Measurements from ENCODE around the gene ZDHHC11B. TPM values are rescaled to one million over a fixed set of nuclear protein-coding genes. Genes with fewer than 3 reads are reported as not detected.
"Not testable (repeated sequence)": the region's sequence is repeated elsewhere in the genome, so short reads cannot be mapped to it uniquely, and the experiment has no call there.

Gene ZDHHC11B
- total RNA-seq, 1 experiment from 2014 or later = not detected

DNA sequence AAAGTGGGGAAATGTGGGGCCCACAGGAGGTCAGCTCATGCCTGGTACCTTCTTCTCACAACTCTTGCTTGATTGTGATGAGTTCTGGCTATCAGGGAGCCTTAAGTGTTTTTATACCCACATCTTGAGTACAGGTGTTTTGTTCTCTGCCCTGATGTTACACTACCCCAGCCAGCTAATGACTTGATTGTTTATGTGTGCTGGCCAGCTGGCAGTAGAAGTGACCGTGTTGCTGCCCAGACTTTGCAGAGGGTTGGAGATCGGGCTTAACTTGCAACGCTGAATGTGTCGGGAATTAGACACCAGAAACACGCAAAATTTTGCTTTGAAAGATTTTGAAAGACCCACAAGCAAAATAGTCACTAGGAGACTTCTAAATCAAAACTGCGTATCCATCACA is 16.9 kb upstream of the ZDHHC11B start:
- Mint-ChIP-seq H3K9me3 (ENCODE audit: unreplicated experiment) (peaks cover 13% of the 10 kb centered on the region), H3K4me3 (ENCODE audit: unreplicated experiment) (no peak overlapping the region), H3K36me3 (ENCODE audit: insufficient read depth, unreplicated experiment) (no peaks in the 10 kb centered on the region), H3K4me1 (ENCODE audit: insufficient read depth, unreplicated experiment) (no peaks in the 10 kb centered on the region), H3K27me3 (ENCODE audit: insufficient read depth, unreplicated experiment) (peaks cover 73% of the 10 kb centered on the region), H3K27ac (ENCODE audit: low read depth, unreplicated experiment) (no peak overlapping the region)
- no peak for DNase-seq (ENCODE audit: unreplicated experiment)
- POLR2A ChIA-PET = no interaction called here
- no TSS peak for BruUV-seq (replicated peaks)
- TF ChIP-seq, protein P1, sequence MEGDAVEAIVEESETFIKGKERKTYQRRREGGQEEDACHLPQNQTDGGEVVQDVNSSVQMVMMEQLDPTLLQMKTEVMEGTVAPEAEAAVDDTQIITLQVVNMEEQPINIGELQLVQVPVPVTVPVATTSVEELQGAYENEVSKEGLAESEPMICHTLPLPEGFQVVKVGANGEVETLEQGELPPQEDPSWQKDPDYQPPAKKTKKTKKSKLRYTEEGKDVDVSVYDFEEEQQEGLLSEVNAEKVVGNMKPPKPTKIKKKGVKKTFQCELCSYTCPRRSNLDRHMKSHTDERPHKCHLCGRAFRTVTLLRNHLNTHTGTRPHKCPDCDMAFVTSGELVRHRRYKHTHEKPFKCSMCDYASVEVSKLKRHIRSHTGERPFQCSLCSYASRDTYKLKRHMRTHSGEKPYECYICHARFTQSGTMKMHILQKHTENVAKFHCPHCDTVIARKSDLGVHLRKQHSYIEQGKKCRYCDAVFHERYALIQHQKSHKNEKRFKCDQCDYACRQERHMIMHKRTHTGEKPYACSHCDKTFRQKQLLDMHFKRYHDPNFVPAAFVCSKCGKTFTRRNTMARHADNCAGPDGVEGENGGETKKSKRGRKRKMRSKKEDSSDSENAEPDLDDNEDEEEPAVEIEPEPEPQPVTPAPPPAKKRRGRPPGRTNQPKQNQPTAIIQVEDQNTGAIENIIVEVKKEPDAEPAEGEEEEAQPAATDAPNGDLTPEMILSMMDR (IDR thresholded peaks at IDR 0.05; ENCODE audit: unreplicated experiment) = no peak
- intact Hi-C loops (cut with micrococcal nuclease) = no loop called here
- CTCF ChIA-PET = no interaction called here

DNA sequence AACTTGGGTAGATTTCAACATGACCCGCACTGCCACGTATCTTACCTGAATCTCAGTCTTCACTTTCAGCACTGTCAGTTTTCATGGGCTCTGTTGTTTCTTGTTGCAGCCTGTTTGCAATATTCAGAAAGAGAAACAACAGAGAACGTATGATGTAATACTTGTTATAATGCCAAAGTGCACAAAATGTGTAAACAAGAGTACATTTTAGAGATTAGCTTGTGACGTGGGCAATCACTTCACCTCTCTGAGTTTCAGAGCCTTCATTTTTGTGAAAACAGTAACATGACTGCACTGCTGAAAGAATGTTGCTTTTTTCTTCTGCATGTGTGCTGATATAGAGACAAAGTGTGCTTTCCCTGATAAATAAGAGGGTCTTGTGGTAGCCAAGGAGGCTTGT is 16.5 kb upstream of the ZDHHC11B start:
- H3K4me1 Mint-ChIP-seq (ENCODE audit: insufficient read depth, unreplicated experiment); CTCF ChIA-PET; H3K4me3 Mint-ChIP-seq (ENCODE audit: unreplicated experiment); DNase-seq (ENCODE audit: unreplicated experiment); BruUV-seq (replicated peaks); H3K27ac Mint-ChIP-seq (ENCODE audit: low read depth, unreplicated experiment); intact Hi-C loops (cut with micrococcal nuclease); H3K36me3 Mint-ChIP-seq (ENCODE audit: insufficient read depth, unreplicated experiment); POLR2A ChIA-PET: not testable (repeated sequence)
- Mint-ChIP-seq H3K9me3 (ENCODE audit: unreplicated experiment) (peaks cover 13% of the 10 kb centered on the region), H3K27me3 (ENCODE audit: insufficient read depth, unreplicated experiment) (peaks cover 72% of the 10 kb centered on the region)

DNA sequence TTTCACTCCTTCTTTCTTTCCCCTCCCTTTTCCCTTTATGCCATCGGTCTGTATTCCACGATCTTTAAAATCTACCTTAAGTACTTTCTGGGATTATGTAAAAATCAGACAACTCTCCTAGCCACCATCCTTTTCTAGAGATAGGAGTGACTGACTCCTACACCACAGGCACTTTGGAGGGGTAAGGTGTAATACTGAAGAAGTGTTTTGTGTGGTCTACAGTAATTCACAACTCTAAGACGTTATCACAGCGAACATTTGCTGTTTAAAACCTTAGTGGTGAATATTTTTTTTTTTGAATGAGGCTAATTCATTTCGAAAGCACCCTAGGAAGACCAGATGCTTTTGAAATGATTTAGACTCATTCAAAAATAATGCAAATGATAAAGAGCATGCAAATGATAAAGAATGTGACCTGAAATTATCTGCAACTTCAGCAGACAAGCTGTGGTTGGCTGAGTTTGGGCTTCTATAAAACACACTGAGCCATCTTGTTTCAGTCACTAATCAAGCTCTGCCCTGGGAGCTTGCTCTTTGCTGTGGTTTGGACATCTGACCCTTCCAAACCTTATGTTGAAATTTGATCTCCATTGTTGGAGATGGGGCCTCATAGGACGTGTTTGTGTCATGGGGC is 14.1 kb upstream of the ZDHHC11B start:
- H3K4me3 Mint-ChIP-seq (ENCODE audit: unreplicated experiment); intact Hi-C loops (cut with micrococcal nuclease); H3K27ac Mint-ChIP-seq (ENCODE audit: low read depth, unreplicated experiment); BruUV-seq (replicated peaks); POLR2A ChIA-PET; H3K4me1 Mint-ChIP-seq (ENCODE audit: insufficient read depth, unreplicated experiment); CTCF ChIA-PET; H3K36me3 Mint-ChIP-seq (ENCODE audit: insufficient read depth, unreplicated experiment); DNase-seq (ENCODE audit: unreplicated experiment): not testable (repeated sequence)
- Mint-ChIP-seq H3K9me3 (ENCODE audit: unreplicated experiment) (peaks cover 11% of the 10 kb centered on the region), H3K27me3 (ENCODE audit: insufficient read depth, unreplicated experiment) (peaks cover 67% of the 10 kb centered on the region)

DNA sequence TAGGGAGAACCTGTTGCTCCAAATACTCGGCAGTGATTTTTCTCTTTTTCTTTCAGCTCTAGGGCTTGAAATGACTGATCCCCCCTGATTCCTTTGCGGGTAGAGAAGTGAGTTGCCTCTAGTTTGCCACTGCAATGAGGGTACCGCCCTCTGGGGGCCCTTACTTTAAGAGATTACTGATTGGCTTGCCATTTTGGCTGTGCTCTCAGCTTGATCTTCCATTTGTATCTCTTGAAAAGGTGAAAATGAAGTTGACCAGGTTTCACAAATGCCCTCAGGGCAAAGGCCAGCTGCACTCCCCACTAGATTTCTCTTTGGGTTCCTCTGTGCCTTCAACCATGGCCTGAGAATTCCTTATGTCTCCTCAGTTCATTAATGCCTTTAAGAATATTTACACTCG is 13.5 kb upstream of the ZDHHC11B start:
- CTCF ChIA-PET; intact Hi-C loops (cut with micrococcal nuclease); H3K4me1 Mint-ChIP-seq (ENCODE audit: insufficient read depth, unreplicated experiment); H3K27ac Mint-ChIP-seq (ENCODE audit: low read depth, unreplicated experiment); POLR2A ChIA-PET; DNase-seq (ENCODE audit: unreplicated experiment); H3K4me3 Mint-ChIP-seq (ENCODE audit: unreplicated experiment); H3K36me3 Mint-ChIP-seq (ENCODE audit: insufficient read depth, unreplicated experiment); BruUV-seq (replicated peaks): not testable (repeated sequence)
- Mint-ChIP-seq H3K27me3 (ENCODE audit: insufficient read depth, unreplicated experiment) (peaks cover 67% of the 10 kb centered on the region), H3K9me3 (ENCODE audit: unreplicated experiment) (peaks cover 11% of the 10 kb centered on the region)

DNA sequence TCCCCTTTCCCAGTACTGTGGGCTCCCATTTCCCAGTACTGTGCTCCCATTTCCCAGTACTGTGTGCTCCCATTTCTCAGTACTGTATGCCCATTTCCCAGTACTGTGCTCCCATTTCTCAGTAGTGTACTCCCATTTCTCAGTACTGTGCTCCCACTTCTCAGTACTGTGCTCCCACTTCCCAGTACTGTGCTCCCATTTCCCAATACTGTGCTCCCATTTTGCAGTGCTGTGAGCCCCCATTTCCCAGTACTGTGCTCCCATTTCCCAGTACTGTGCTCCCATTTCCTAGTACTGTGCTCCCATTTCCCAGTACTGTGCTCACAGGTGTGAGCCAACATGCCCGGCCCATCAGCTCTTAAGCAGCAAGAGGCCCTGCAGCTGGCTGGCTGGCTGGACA is 11.3 kb upstream of the ZDHHC11B start:
- H3K36me3 Mint-ChIP-seq (ENCODE audit: insufficient read depth, unreplicated experiment); CTCF ChIA-PET; H3K9me3 Mint-ChIP-seq (ENCODE audit: unreplicated experiment); H3K4me1 Mint-ChIP-seq (ENCODE audit: insufficient read depth, unreplicated experiment); POLR2A ChIA-PET; BruUV-seq (replicated peaks); H3K27ac Mint-ChIP-seq (ENCODE audit: low read depth, unreplicated experiment); H3K4me3 Mint-ChIP-seq (ENCODE audit: unreplicated experiment); intact Hi-C loops (cut with micrococcal nuclease); DNase-seq (ENCODE audit: unreplicated experiment): not testable (repeated sequence)
- H3K27me3 Mint-ChIP-seq (ENCODE audit: insufficient read depth, unreplicated experiment) = peaks cover 62% of the 10 kb centered on the region

- DNase-seq (ENCODE audit: unreplicated experiment); CTCF ChIA-PET; intact Hi-C loops (cut with micrococcal nuclease); H3K27ac Mint-ChIP-seq (ENCODE audit: low read depth, unreplicated experiment); BruUV-seq (replicated peaks); POLR2A ChIA-PET; H3K36me3 Mint-ChIP-seq (ENCODE audit: insufficient read depth, unreplicated experiment); H3K4me3 Mint-ChIP-seq (ENCODE audit: unreplicated experiment); H3K4me1 Mint-ChIP-seq (ENCODE audit: insufficient read depth, unreplicated experiment): not testable (repeated sequence)
- peaks cover 68% of the 10 kb centered on the region for H3K27me3 Mint-ChIP-seq (ENCODE audit: insufficient read depth, unreplicated experiment)
- H3K9me3 Mint-ChIP-seq (ENCODE audit: unreplicated experiment) = peaks cover 15% of the 10 kb centered on the region
Measured at GRCh38 chr5:794948-795347, 10.4 kb upstream of the ZDHHC11B start.

GRCh38 chr5:788703-789102 is 4.2 kb upstream of the ZDHHC11B start:
- DNase-seq (ENCODE audit: unreplicated experiment); BruUV-seq (replicated peaks); CTCF ChIA-PET; H3K36me3 Mint-ChIP-seq (ENCODE audit: insufficient read depth, unreplicated experiment); POLR2A ChIA-PET; H3K4me3 Mint-ChIP-seq (ENCODE audit: unreplicated experiment); H3K27ac Mint-ChIP-seq (ENCODE audit: low read depth, unreplicated experiment); H3K4me1 Mint-ChIP-seq (ENCODE audit: insufficient read depth, unreplicated experiment); intact Hi-C loops (cut with micrococcal nuclease): not testable (repeated sequence)
- H3K9me3 Mint-ChIP-seq (ENCODE audit: unreplicated experiment) = peaks cover 14% of the 10 kb centered on the region
- peaks cover 57% of the 10 kb centered on the region for H3K27me3 Mint-ChIP-seq (ENCODE audit: insufficient read depth, unreplicated experiment)

GRCh38 chr5:787857-788233 is 3.3 kb upstream of the ZDHHC11B start:
- intact Hi-C loops (cut with micrococcal nuclease) = not testable (repeated sequence)

DNA sequence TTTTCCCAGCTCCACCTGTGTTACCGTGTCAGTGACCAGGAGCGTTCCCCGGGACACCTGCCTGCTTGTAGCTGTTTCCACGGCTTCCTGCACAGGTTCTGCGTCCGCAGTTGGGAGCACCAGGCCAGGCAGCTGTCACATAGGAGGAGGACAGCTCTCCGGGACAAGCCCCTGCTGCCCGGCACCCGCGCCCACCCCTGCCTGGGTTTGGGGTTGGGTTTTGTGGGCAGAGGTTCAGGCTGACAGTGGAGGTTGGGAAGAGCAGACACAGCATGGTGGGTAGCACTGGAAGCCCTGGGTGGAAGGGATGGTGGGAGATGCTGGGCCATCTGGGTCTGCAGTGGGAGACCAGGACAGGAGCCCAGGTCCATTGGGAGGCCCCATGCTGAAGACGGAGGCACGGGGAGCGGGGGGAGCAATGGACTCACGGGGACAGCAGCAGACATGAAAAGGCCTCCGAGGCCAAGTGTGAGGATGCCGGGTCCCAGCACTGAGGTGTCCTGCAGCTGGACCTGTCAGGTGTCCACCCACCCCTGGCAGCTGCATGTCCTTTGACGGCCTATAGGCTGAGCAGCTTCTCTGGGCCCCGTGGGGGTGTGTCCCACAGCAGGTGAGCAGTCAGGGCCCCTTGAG is 2.8 kb upstream of the ZDHHC11B start:
- CTCF ChIA-PET; BruUV-seq (replicated peaks); H3K4me1 Mint-ChIP-seq (ENCODE audit: insufficient read depth, unreplicated experiment); DNase-seq (ENCODE audit: unreplicated experiment); H3K9me3 Mint-ChIP-seq (ENCODE audit: unreplicated experiment); H3K27ac Mint-ChIP-seq (ENCODE audit: low read depth, unreplicated experiment); intact Hi-C loops (cut with micrococcal nuclease); H3K36me3 Mint-ChIP-seq (ENCODE audit: insufficient read depth, unreplicated experiment); POLR2A ChIA-PET; H3K4me3 Mint-ChIP-seq (ENCODE audit: unreplicated experiment): not testable (repeated sequence)
- peaks cover 44% of the 10 kb centered on the region for H3K27me3 Mint-ChIP-seq (ENCODE audit: insufficient read depth, unreplicated experiment)

More at GRCh38 chr5:787857-788233, 3.3 kb upstream of the ZDHHC11B start:
- H3K36me3 Mint-ChIP-seq (ENCODE audit: insufficient read depth, unreplicated experiment); H3K9me3 Mint-ChIP-seq (ENCODE audit: unreplicated experiment); CTCF ChIA-PET; POLR2A ChIA-PET; H3K4me3 Mint-ChIP-seq (ENCODE audit: unreplicated experiment); H3K4me1 Mint-ChIP-seq (ENCODE audit: insufficient read depth, unreplicated experiment); BruUV-seq (replicated peaks); DNase-seq (ENCODE audit: unreplicated experiment); H3K27ac Mint-ChIP-seq (ENCODE audit: low read depth, unreplicated experiment): not testable (repeated sequence)
- H3K27me3 Mint-ChIP-seq (ENCODE audit: insufficient read depth, unreplicated experiment) = peaks cover 49% of the 10 kb centered on the region
